ENCODE results near the gene PRRX2.
"Not testable (repeated sequence)": the region's sequence is repeated elsewhere in the genome, so short reads cannot be mapped to it uniquely, and the experiment has no call there.

The PRRX2 gene

GRCh38 chr9:129756191-129756590 is 90.7 kb downstream of the PRRX2 start:
- DNase-seq (ENCODE audit: low spot score) = no peak
- no peak for FAIRE-seq

- no peak for FAIRE-seq
Observed at GRCh38 chr9:129757045-129757444, 91.6 kb downstream of the PRRX2 start.

GRCh38 chr9:129759319-129759718 is 93.9 kb downstream of the PRRX2 start:
- DNase-seq (ENCODE audit: low spot score) = no peak
- no peak for FAIRE-seq

More at GRCh38 chr9:129757045-129757444, 91.6 kb downstream of the PRRX2 start:
- no peak for DNase-seq (ENCODE audit: low spot score)

GRCh38 chr9:129759804-129760502 is 94.5 kb downstream of the PRRX2 start:
- DNase-seq (ENCODE audit: low spot score) (no peak), FAIRE-seq (no peak)

- FAIRE-seq; DNase-seq (ENCODE audit: low spot score): not testable (repeated sequence)
Observed at GRCh38 chr9:129760784-129761183, 95.3 kb downstream of the PRRX2 start.

- FAIRE-seq (no peak), DNase-seq (ENCODE audit: low spot score) (no peak)
Observed at GRCh38 chr9:129761293-129761900, 96.0 kb downstream of the PRRX2 start.

- FAIRE-seq = peak; percentile 49
- DNase-seq (ENCODE audit: low spot score) = peak; percentile 72
Observed at GRCh38 chr9:129761901-129762369, 96.5 kb downstream of the PRRX2 start.

- DNase-seq (ENCODE audit: low spot score) = peak; percentile 72
- FAIRE-seq = not testable (repeated sequence)
Observed at GRCh38 chr9:129762370-129762984, 97.0 kb downstream of the PRRX2 start.

- DNase-seq (ENCODE audit: low spot score) = no peak
- no peak for FAIRE-seq
Observed at GRCh38 chr9:129762985-129763926, 97.8 kb downstream of the PRRX2 start.

- FAIRE-seq (no peak), DNase-seq (ENCODE audit: low spot score) (no peak)
Observed at GRCh38 chr9:129765764-129766317, 100.4 kb downstream of the PRRX2 start.

- DNase-seq (ENCODE audit: low spot score) (no peak), FAIRE-seq (no peak)
Observed at GRCh38 chr9:129768486-129768885, 103.0 kb downstream of the PRRX2 start.

- DNase-seq (ENCODE audit: low spot score) (no peak), FAIRE-seq (no peak)
Observed at GRCh38 chr9:129769669-129770068, 104.2 kb downstream of the PRRX2 start.

GRCh38 chr9:129770741-129771140 is 105.3 kb downstream of the PRRX2 start:
- FAIRE-seq (no peak), DNase-seq (ENCODE audit: low spot score) (no peak)

Measured in RCC 7860 (cell line).